Measurements from ENCODE around the gene GRM1. TPM values are rescaled to one million over a fixed set of nuclear protein-coding genes. Genes with fewer than 3 reads are reported as not detected.

GRM1 gene
- total RNA-seq, 1 donor from 2014 or later = not detected

DNA sequence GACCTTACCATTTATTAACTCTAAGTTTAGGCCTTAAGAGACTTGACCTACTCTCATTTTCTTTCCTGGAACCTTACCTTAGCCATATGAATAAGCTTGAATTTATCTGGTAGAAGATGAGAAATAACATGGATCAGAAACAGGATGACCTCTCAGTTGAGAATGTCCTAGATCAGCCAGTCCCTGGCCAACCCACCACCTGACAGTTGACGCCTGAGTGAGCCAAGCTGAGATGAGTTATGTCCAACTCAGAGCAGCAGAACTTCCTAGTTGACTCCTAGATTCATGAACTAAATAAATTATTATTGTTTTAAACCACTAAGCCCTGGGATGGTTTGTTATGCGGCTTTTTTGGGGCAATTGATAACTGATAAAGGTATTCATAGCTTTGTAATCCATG is 281.8 kb downstream of the GRM1 start:
- Mint-ChIP-seq H3K9me3 (no peaks in the 10 kb centered on the region), H3K27ac (no peak overlapping the region), H3K4me1 (no peaks in the 10 kb centered on the region), H3K27me3 (no peaks in the 10 kb centered on the region), H3K4me3 (no peak overlapping the region), H3K36me3 (ENCODE audit: low read depth) (no peaks in the 10 kb centered on the region)
- DNase-seq = peak; percentile 27
- intact Hi-C loops (cut with micrococcal nuclease) = no loop called here

GRCh38 chr6:146311079-146311478 is 282.2 kb downstream of the GRM1 start:
- Mint-ChIP-seq H3K4me3 (no peak overlapping the region), H3K36me3 (ENCODE audit: low read depth) (no peaks in the 10 kb centered on the region), H3K4me1 (no peaks in the 10 kb centered on the region), H3K27me3 (no peaks in the 10 kb centered on the region), H3K27ac (no peak overlapping the region), H3K9me3 (no peaks in the 10 kb centered on the region)
- peak; percentile 10 for DNase-seq
- intact Hi-C loops (cut with micrococcal nuclease) = no loop called here

DNA sequence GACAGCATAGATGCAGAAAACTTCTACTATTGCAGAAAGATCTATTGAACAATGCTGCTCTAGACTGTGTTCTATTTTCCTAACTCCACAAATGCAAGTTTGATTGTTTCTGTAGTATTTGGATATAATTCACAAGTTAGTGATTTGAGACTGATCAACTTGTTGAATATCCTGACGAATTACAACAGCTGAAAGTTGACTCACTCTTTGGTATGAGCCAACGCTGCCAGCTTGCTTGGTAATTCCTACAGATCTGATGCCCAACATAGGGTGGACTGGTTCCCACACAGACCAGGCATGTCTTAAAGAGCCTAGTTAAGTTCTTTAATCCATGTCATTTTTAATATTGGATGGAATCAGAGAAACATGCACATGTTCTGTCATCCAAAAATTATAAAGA is 283.7 kb downstream of the GRM1 start:
- no peaks in the 10 kb centered on the region for H3K4me1 Mint-ChIP-seq
- no peaks in the 10 kb centered on the region for H3K9me3 Mint-ChIP-seq
- H3K27me3 Mint-ChIP-seq = no peaks in the 10 kb centered on the region

DNA sequence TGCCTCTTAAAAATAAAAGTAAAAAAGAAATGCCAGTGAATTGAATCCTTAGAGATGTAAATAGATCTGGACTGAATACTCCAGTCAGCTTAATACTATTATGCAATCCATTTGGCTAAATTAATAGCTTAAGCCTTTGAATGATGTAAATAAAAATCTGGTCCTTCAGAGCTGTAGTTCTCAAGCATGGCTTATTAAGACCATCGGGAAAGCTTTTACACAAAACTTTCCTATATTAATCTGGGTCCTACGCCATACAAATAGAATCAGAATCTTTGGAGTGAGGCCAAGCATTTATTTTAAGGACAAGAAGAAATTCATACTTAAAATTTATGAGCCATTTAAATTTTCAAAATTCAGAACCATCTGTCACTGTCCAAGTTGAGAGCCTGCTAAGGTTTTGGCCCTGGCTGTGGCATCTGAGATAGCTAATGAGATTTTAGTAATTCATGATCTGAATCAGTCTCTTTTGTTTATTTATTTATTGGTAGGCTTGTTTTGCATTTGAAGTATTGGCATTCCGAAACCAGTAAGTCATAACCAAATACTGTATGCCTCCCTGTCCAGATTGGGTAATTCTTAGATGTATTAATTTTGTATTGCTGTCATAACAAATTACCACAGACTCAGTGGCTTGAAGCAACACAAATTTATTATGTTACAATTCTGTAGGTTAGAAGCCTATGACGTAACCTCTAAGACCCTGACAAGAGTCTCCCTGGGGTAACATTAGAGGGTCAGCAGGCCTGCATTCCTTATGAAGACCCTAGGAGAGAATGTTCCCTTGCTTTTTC is 286.7 kb downstream of the GRM1 start:
- H3K36me3 Mint-ChIP-seq (ENCODE audit: low read depth) = no peaks in the 10 kb centered on the region
- intact Hi-C loops (cut with micrococcal nuclease) = no loop called here
- peak; percentile 4 for DNase-seq

More for the DNA sequence above, 283.7 kb downstream of the GRM1 start:
- intact Hi-C loops (cut with micrococcal nuclease) = no loop called here
- DNase-seq = peak; percentile 21
- H3K4me3 Mint-ChIP-seq = no peak overlapping the region
- no peaks in the 10 kb centered on the region for H3K36me3 Mint-ChIP-seq (ENCODE audit: low read depth)
- no peak overlapping the region for H3K27ac Mint-ChIP-seq

DNA sequence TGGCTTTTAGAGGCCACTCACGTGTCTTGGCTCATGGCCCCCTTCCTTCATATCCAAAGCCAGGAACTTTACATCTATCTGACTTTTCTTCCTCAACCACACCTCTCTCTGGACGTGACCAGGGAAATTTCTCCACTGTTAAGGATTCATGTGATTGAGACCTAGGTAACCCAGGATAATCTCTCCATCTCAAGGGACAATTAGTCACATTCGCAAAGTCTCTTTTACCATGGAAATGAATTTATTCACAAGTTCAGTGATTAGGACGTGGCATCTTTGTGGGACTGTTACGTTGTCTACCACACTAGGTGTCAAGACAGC is 287.3 kb downstream of the GRM1 start:
- H3K4me1 Mint-ChIP-seq = no peaks in the 10 kb centered on the region
- no peaks in the 10 kb centered on the region for H3K36me3 Mint-ChIP-seq (ENCODE audit: low read depth)
- H3K27me3 Mint-ChIP-seq = no peaks in the 10 kb centered on the region
- H3K27ac Mint-ChIP-seq = no peak overlapping the region
- intact Hi-C loops (cut with micrococcal nuclease) = no loop called here
- DNase-seq = no peak
- H3K4me3 Mint-ChIP-seq = no peak overlapping the region
- H3K9me3 Mint-ChIP-seq = no peaks in the 10 kb centered on the region

More for the DNA sequence above, 286.7 kb downstream of the GRM1 start:
- H3K9me3 Mint-ChIP-seq = no peaks in the 10 kb centered on the region
- H3K27me3 Mint-ChIP-seq = no peaks in the 10 kb centered on the region
- H3K4me1 Mint-ChIP-seq = no peaks in the 10 kb centered on the region
- no peak overlapping the region for H3K4me3 Mint-ChIP-seq
- H3K27ac Mint-ChIP-seq = no peak overlapping the region

DNA sequence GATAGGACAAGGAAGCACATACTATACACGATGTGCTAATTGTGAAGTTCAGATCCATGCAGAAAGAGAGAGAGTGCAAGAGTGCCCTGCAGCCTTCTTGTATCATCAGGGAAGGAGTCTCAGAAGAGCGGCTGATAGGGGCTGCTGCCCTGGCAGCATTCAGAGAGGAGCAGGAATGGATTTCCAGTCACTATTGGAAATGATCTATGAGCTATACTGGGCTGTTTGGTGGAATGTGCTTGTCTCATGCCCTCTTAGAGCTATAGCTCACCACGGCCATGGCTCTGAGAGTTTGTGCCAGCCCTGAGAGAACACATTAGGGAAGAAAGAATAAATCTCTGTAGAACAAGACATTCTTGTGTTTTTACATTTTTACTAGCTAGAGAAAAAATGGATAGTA is 302.2 kb downstream of the GRM1 start:
- DNase-seq = no peak
- Mint-ChIP-seq H3K36me3 (ENCODE audit: low read depth) (no peaks in the 10 kb centered on the region), H3K27ac (no peak overlapping the region), H3K9me3 (no peaks in the 10 kb centered on the region), H3K4me3 (no peak overlapping the region), H3K4me1 (no peaks in the 10 kb centered on the region), H3K27me3 (no peaks in the 10 kb centered on the region)
- intact Hi-C loops (cut with micrococcal nuclease) = no loop called here

GRCh38 chr6:146335336-146335735 is 306.5 kb downstream of the GRM1 start:
- no peaks in the 10 kb centered on the region for H3K36me3 Mint-ChIP-seq (ENCODE audit: low read depth)
- intact Hi-C loops (cut with micrococcal nuclease) = no loop called here
- H3K4me3 Mint-ChIP-seq = no peak overlapping the region
- DNase-seq = no peak
- no peaks in the 10 kb centered on the region for H3K9me3 Mint-ChIP-seq
- H3K27me3 Mint-ChIP-seq = no peaks in the 10 kb centered on the region
- H3K27ac Mint-ChIP-seq = no peak overlapping the region
- no peaks in the 10 kb centered on the region for H3K4me1 Mint-ChIP-seq

GRCh38 chr6:146336191-146336590 is 307.3 kb downstream of the GRM1 start:
- DNase-seq = no peak
- Mint-ChIP-seq H3K4me3 (no peak overlapping the region), H3K36me3 (ENCODE audit: low read depth) (no peaks in the 10 kb centered on the region), H3K4me1 (no peaks in the 10 kb centered on the region), H3K27ac (no peak overlapping the region), H3K9me3 (no peaks in the 10 kb centered on the region), H3K27me3 (no peaks in the 10 kb centered on the region)
- intact Hi-C loops (cut with micrococcal nuclease) = no loop called here

DNA sequence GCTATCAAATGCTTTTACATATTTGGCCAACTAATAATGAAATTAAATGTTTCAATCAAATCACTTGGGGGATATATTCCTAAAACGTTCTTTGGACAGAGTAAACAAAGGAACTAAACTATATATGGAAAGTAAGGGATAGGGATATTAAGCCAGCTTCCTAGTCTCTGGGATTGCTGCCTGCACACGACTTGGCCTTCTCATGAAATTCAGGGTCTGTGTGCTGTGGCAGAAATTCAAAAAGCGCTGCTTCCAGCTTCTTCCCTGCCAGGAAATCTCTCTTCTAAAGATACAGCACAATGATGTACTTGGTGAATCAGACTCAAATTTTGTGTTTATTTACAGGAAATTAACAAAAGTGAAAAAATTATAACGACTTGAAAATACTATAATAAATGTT is 308.5 kb downstream of the GRM1 start:
- no peak overlapping the region for H3K27ac Mint-ChIP-seq
- DNase-seq = no peak
- no peaks in the 10 kb centered on the region for H3K9me3 Mint-ChIP-seq
- no peak overlapping the region for H3K4me3 Mint-ChIP-seq
- no peaks in the 10 kb centered on the region for H3K36me3 Mint-ChIP-seq (ENCODE audit: low read depth)
- intact Hi-C loops (cut with micrococcal nuclease) = no loop called here
- no peaks in the 10 kb centered on the region for H3K27me3 Mint-ChIP-seq
- H3K4me1 Mint-ChIP-seq = no peaks in the 10 kb centered on the region

DNA sequence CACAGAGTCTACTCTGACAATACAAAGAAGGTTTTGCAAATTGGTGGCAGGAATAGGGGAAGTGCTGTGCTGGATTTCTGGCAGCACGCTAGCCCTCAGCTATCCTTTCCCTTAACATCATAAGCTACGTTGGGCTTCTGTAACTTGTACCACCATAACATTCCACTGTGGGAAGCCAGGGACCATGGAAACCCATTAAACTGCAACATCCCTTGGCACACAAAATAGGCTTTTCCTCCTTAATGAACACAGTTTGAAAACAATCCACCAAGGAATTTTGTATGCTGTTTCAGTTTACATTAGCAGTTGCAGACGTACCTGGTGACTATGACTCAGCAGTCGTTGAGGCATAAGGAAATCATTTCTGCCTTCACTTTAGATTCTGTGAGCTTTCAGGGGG is 310.9 kb downstream of the GRM1 start:
- H3K36me3 Mint-ChIP-seq (ENCODE audit: low read depth) = no peaks in the 10 kb centered on the region
- no peaks in the 10 kb centered on the region for H3K9me3 Mint-ChIP-seq
- H3K4me1 Mint-ChIP-seq = no peaks in the 10 kb centered on the region
- no peak overlapping the region for H3K27ac Mint-ChIP-seq
- DNase-seq = no peak
- intact Hi-C loops (cut with micrococcal nuclease) = no loop called here
- H3K4me3 Mint-ChIP-seq = no peak overlapping the region
- H3K27me3 Mint-ChIP-seq = no peaks in the 10 kb centered on the region

- no peak overlapping the region for H3K27ac Mint-ChIP-seq
- no peak for DNase-seq
- no peaks in the 10 kb centered on the region for H3K27me3 Mint-ChIP-seq
- H3K36me3 Mint-ChIP-seq (ENCODE audit: low read depth) = no peaks in the 10 kb centered on the region
- H3K4me1 Mint-ChIP-seq = no peaks in the 10 kb centered on the region
- H3K9me3 Mint-ChIP-seq = no peaks in the 10 kb centered on the region
- intact Hi-C loops (cut with micrococcal nuclease) = no loop called here
- no peak overlapping the region for H3K4me3 Mint-ChIP-seq
Observed at GRCh38 chr6:146341493-146342230, 312.8 kb downstream of the GRM1 start.

- no peak for DNase-seq
- H3K4me1 Mint-ChIP-seq = no peaks in the 10 kb centered on the region
- H3K9me3 Mint-ChIP-seq = no peaks in the 10 kb centered on the region
- H3K27me3 Mint-ChIP-seq = no peaks in the 10 kb centered on the region
- H3K27ac Mint-ChIP-seq = no peak overlapping the region
- no peak overlapping the region for H3K4me3 Mint-ChIP-seq
- intact Hi-C loops (cut with micrococcal nuclease) = no loop called here
- no peaks in the 10 kb centered on the region for H3K36me3 Mint-ChIP-seq (ENCODE audit: low read depth)
Observed at GRCh38 chr6:146345598-146345997, 316.7 kb downstream of the GRM1 start.

- H3K9me3 Mint-ChIP-seq = no peaks in the 10 kb centered on the region
- no peak for DNase-seq
- intact Hi-C loops (cut with micrococcal nuclease) = no loop called here
- no peak overlapping the region for H3K27ac Mint-ChIP-seq
- H3K36me3 Mint-ChIP-seq (ENCODE audit: low read depth) = no peaks in the 10 kb centered on the region
- H3K4me1 Mint-ChIP-seq = no peaks in the 10 kb centered on the region
- H3K4me3 Mint-ChIP-seq = no peak overlapping the region
- no peaks in the 10 kb centered on the region for H3K27me3 Mint-ChIP-seq
Observed at GRCh38 chr6:146347090-146347489, 318.2 kb downstream of the GRM1 start.

DNA sequence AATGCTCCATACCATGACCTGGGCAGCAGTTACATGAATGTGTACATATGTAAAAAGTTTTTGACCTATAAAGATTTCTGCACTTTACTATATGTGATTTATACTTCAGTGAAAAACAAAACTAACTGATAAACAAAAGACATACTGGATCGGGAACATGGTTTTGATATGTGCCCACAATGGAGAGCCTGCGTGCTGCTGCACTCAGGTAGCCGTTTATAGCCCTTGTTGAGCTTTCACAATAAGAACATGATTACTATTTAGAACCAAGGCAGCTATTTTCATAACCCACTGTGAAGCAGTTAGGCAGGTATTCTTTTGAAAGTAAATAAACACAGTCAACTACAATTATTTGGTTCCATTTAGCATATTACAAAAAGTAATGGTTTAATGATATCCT is 318.8 kb downstream of the GRM1 start:
- intact Hi-C loops (cut with micrococcal nuclease) = no loop called here
- H3K4me1 Mint-ChIP-seq = no peaks in the 10 kb centered on the region
- no peaks in the 10 kb centered on the region for H3K36me3 Mint-ChIP-seq (ENCODE audit: low read depth)
- no peaks in the 10 kb centered on the region for H3K27me3 Mint-ChIP-seq
- no peak overlapping the region for H3K4me3 Mint-ChIP-seq
- H3K9me3 Mint-ChIP-seq = no peaks in the 10 kb centered on the region
- no peak for DNase-seq
- no peak overlapping the region for H3K27ac Mint-ChIP-seq

GRCh38 chr6:146351018-146351417 is 322.2 kb downstream of the GRM1 start:
- no peaks in the 10 kb centered on the region for H3K9me3 Mint-ChIP-seq
- intact Hi-C loops (cut with micrococcal nuclease) = no loop called here

More at GRCh38 chr6:146351018-146351417, 322.2 kb downstream of the GRM1 start:
- Mint-ChIP-seq H3K4me3 (no peak overlapping the region), H3K27ac (no peak overlapping the region), H3K36me3 (ENCODE audit: low read depth) (no peaks in the 10 kb centered on the region), H3K27me3 (no peaks in the 10 kb centered on the region), H3K4me1 (no peaks in the 10 kb centered on the region)
- DNase-seq = no peak

Data from activated CD4-positive, alpha-beta T cell treated with anti-CD3 and anti-CD28 coated beads, Interleukin-2, amount 10 ng/mL, durations not matched to agents 24 days and 14 days (primary cell).